Liver (tissue), 3 donors: ENCODE measurements around the gene NLRP7.

Experiments
- EGR1 ChIP-seq, 2 donors: IDR thresholded peaks; 2 replicates each; pipeline ENCODE4 v1.6.1; 2016 to 2018; ENCODE audit warnings: antibody characterized with exemption in 2 of 2, low read depth in 2 of 2
- FOXA2 ChIP-seq: IDR thresholded peaks from 2 replicates; pipeline ENCODE4 v1.6.1; 2016; ENCODE audit warnings: antibody characterized with exemption
- GABPA ChIP-seq, 2 donors: IDR thresholded peaks in 1 of 2; conservative IDR thresholded peaks in 1 of 2; 2 replicates each; pipeline ENCODE4 v1.6.1; 2016; ENCODE audit warnings: antibody characterized with exemption in 2 of 2, mild to moderate bottlenecking in 1 of 2, moderate library complexity in 1 of 2
- HNF4A ChIP-seq, 2 donors: conservative IDR thresholded peaks; 2 replicates each; pipeline ENCODE4 v1.6.1; 2016; ENCODE audit warnings: antibody characterized with exemption in 2 of 2, mild to moderate bottlenecking in 2 of 2
- MAX ChIP-seq: IDR thresholded peaks from 2 replicates; pipeline ENCODE4 v1.6.1; 2016; ENCODE audit warnings: antibody characterized with exemption
- RAD21 ChIP-seq, 2 donors: IDR thresholded peaks; 2 replicates each; pipeline ENCODE4 v1.6.1; 2016; ENCODE audit warnings: antibody characterized with exemption in 2 of 2, mild to moderate bottlenecking in 2 of 2
- REST ChIP-seq: IDR thresholded peaks from 2 replicates; pipeline ENCODE4 v1.6.1; 2016; ENCODE audit warnings: antibody characterized with exemption, mild to moderate bottlenecking
- RXRA ChIP-seq, 2 donors: IDR thresholded peaks; 2 replicates each; pipeline ENCODE4 v1.6.1; 2017 to 2018; ENCODE audit warnings: antibody characterized with exemption in 2 of 2, mild to moderate bottlenecking in 1 of 2
- SP1 ChIP-seq: IDR thresholded peaks from 2 replicates; pipeline ENCODE4 v1.6.1; 2018; ENCODE audit warnings: antibody characterized with exemption, mild to moderate bottlenecking
- TAF1 ChIP-seq: conservative IDR thresholded peaks from 2 replicates; pipeline ENCODE4 v1.6.1; 2016; ENCODE audit warnings: antibody characterized with exemption, mild to moderate bottlenecking
- YY1 ChIP-seq: IDR thresholded peaks from 2 replicates; pipeline ENCODE4 v1.6.1; 2016; ENCODE audit warnings: antibody characterized with exemption, mild to moderate bottlenecking
- ZBTB33 ChIP-seq: IDR thresholded peaks from 2 replicates; pipeline ENCODE4 v1.6.1; 2016; ENCODE audit warnings: antibody characterized with exemption
- TF ChIP-seq, protein P1 (sequence below): fragments of 150-350 bp; IDR thresholded peaks from 2 replicates; pipeline ENCODE4 v1.5.1; 2017; ENCODE audit warnings: improper control_type of control experiment, low read depth, low read length; ENCODE audit not compliant: missing input control
- donor health status: healthy.
- donor health status: healthy.

DNA sequence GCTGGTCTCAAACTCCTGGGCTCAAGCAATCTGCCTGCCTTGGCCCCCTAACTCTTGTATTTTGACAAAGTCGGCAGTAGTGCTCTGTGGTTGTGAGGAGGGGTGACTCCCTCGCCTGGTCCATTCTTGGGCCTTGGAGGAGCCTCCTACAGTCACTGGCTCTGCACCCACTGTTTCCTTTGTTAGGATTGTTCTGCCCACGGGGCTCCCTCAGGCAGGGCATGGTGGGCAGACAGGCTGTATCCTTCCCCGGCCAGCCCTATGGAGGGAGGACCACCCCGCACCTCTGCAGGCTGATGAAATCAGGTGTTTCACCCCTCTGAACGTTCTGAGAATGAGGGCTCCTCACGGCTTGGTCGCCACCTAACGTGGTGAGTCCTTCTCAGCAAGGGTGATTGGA is 64.1 kb downstream of the NLRP7 start:
- TF ChIP-seq, protein P1, sequence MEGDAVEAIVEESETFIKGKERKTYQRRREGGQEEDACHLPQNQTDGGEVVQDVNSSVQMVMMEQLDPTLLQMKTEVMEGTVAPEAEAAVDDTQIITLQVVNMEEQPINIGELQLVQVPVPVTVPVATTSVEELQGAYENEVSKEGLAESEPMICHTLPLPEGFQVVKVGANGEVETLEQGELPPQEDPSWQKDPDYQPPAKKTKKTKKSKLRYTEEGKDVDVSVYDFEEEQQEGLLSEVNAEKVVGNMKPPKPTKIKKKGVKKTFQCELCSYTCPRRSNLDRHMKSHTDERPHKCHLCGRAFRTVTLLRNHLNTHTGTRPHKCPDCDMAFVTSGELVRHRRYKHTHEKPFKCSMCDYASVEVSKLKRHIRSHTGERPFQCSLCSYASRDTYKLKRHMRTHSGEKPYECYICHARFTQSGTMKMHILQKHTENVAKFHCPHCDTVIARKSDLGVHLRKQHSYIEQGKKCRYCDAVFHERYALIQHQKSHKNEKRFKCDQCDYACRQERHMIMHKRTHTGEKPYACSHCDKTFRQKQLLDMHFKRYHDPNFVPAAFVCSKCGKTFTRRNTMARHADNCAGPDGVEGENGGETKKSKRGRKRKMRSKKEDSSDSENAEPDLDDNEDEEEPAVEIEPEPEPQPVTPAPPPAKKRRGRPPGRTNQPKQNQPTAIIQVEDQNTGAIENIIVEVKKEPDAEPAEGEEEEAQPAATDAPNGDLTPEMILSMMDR, result no peak
- TF ChIP-seq ZBTB33 (no peak), RAD21 (IDR thresholded peaks at IDR 0.05) (no peak), TAF1 (no peak), EGR1 (IDR thresholded peaks at IDR 0.05; ENCODE audit: low read depth in 2 of 2) (no peak), GABPA (IDR thresholded peaks at IDR 0.05 in 1 of 2, conservative IDR thresholded peaks at IDR 0.05 in 1 of 2) (no peak), REST (no peak), YY1 (no peak), SP1 (no peak), RXRA (IDR thresholded peaks at IDR 0.05) (no peak), HNF4A (conservative IDR thresholded peaks at IDR 0.05) (no peak), FOXA2 (no peak), MAX (no peak)
